HUES6 (cell line): ENCODE results near the gene KCNH1.
"Not testable (repeated sequence)": the region's sequence is repeated elsewhere in the genome, so short reads cannot be mapped to it uniquely, and the experiment has no call there.

Experiments used
- H3K27ac ChIP-seq: 2 replicates; pipeline ENCODE4 v1.7.0; 2013; ENCODE audit warnings: low read depth, mild to moderate bottlenecking, low read length, inconsistent platforms
- H3K27me3 ChIP-seq: 2 replicates; pipeline ENCODE4 v1.6.1; 2013; ENCODE audit warnings: low read length; ENCODE audit not compliant: control insufficient read depth, insufficient read depth
- H3K36me3 ChIP-seq: 2 replicates; pipeline ENCODE4 v1.6.1; 2013; ENCODE audit warnings: low read length; ENCODE audit not compliant: control insufficient read depth, insufficient read depth
- H3K4me1 ChIP-seq: 2 replicates; pipeline ENCODE4 v1.6.1; 2013; ENCODE audit warnings: low read length; ENCODE audit not compliant: control insufficient read depth, insufficient read depth
- H3K4me3 ChIP-seq: 2 replicates; pipeline ENCODE4 v1.5.1; 2013; ENCODE audit warnings: low read depth, low read length
- H3K9ac ChIP-seq: one replicate; pipeline ENCODE4 v1.6.1; 2013; ENCODE audit warnings: mild to moderate bottlenecking, low read length
- H3K9me3 ChIP-seq: 2 replicates; pipeline ENCODE4 v1.6.1; 2013; ENCODE audit warnings: low read depth, low read length; ENCODE audit not compliant: control insufficient read depth, insufficient read depth

KCNH1 gene

GRCh38 chr1:211036381-211037060, 97.4 kb downstream of the KCNH1 start:
- Histone ChIP-seq H3K27me3 (no peaks in the 10 kb centered on the region), H3K36me3 (no peaks in the 10 kb centered on the region), H3K4me1 (no peaks in the 10 kb centered on the region), H3K9ac (no peak overlapping the region), H3K4me3 (no peak overlapping the region), H3K27ac (no peak overlapping the region), H3K9me3 (peaks cover 6% of the 10 kb centered on the region; the same call in 1 of the 2 replicates)

- H3K9ac ChIP-seq, result no peak overlapping the region
- H3K9me3 ChIP-seq, result peaks cover 6% of the 10 kb centered on the region; the same call in 1 of the 2 replicates
- no peaks in the 10 kb centered on the region for H3K27me3 ChIP-seq
- no peaks in the 10 kb centered on the region for H3K36me3 ChIP-seq
- H3K27ac ChIP-seq, result no peak overlapping the region
- no peaks in the 10 kb centered on the region for H3K4me1 ChIP-seq
- H3K4me3 ChIP-seq, result no peak overlapping the region
Observed at GRCh38 chr1:211035821-211036380, 98.0 kb downstream of the KCNH1 start.

GRCh38 chr1:211033921-211034525, 99.9 kb downstream of the KCNH1 start:
- Histone ChIP-seq H3K27ac (no peak overlapping the region), H3K36me3 (no peaks in the 10 kb centered on the region), H3K9ac (no peak overlapping the region), H3K9me3 (peaks cover 2% of the 10 kb centered on the region; the same call in 1 of the 2 replicates), H3K27me3 (no peaks in the 10 kb centered on the region), H3K4me1 (no peaks in the 10 kb centered on the region), H3K4me3 (no peak overlapping the region)

GRCh38 chr1:211024901-211025300, 109.0 kb downstream of the KCNH1 start:
- Histone ChIP-seq H3K9ac (no peak overlapping the region), H3K9me3 (no peaks in the 10 kb centered on the region), H3K27me3 (no peaks in the 10 kb centered on the region), H3K36me3 (no peaks in the 10 kb centered on the region), H3K27ac (no peak overlapping the region), H3K4me1 (no peaks in the 10 kb centered on the region), H3K4me3 (no peak overlapping the region)

GRCh38 chr1:211019266-211019665, 114.7 kb downstream of the KCNH1 start:
- H3K9me3 ChIP-seq, result no peaks in the 10 kb centered on the region
- no peaks in the 10 kb centered on the region for H3K4me1 ChIP-seq
- H3K9ac ChIP-seq, result no peak overlapping the region
- H3K4me3 ChIP-seq, result no peak overlapping the region
- H3K36me3 ChIP-seq, result no peaks in the 10 kb centered on the region
- no peak overlapping the region for H3K27ac ChIP-seq
- no peaks in the 10 kb centered on the region for H3K27me3 ChIP-seq

- Histone ChIP-seq H3K36me3 (no peaks in the 10 kb centered on the region), H3K9me3 (no peaks in the 10 kb centered on the region), H3K4me1 (no peaks in the 10 kb centered on the region), H3K27me3 (no peaks in the 10 kb centered on the region; the same call in 1 of the 2 replicates), H3K27ac (no peak overlapping the region), H3K4me3 (no peak overlapping the region), H3K9ac (no peak overlapping the region)
Observed at GRCh38 chr1:211018690-211019089, 115.3 kb downstream of the KCNH1 start.

GRCh38 chr1:211017075-211017718, 116.8 kb downstream of the KCNH1 start:
- no peaks in the 10 kb centered on the region for H3K4me1 ChIP-seq
- no peak overlapping the region for H3K9ac ChIP-seq
- no peak overlapping the region for H3K27ac ChIP-seq
- no peak overlapping the region for H3K4me3 ChIP-seq
- no peaks in the 10 kb centered on the region for H3K36me3 ChIP-seq
- no peaks in the 10 kb centered on the region for H3K9me3 ChIP-seq
- no peaks in the 10 kb centered on the region; the same call in 1 of the 2 replicates for H3K27me3 ChIP-seq

GRCh38 chr1:211014275-211014674, 119.7 kb downstream of the KCNH1 start:
- no peaks in the 10 kb centered on the region for H3K4me1 ChIP-seq
- no peaks in the 10 kb centered on the region for H3K36me3 ChIP-seq
- H3K27ac ChIP-seq, result no peak overlapping the region
- no peaks in the 10 kb centered on the region for H3K9me3 ChIP-seq
- H3K4me3 ChIP-seq, result no peak overlapping the region
- H3K27me3 ChIP-seq, result no peaks in the 10 kb centered on the region; the same call in 1 of the 2 replicates
- H3K9ac ChIP-seq, result no peak overlapping the region

GRCh38 chr1:211013346-211014240, 120.4 kb downstream of the KCNH1 start:
- H3K36me3 ChIP-seq, result no peaks in the 10 kb centered on the region
- no peak overlapping the region for H3K4me3 ChIP-seq
- no peaks in the 10 kb centered on the region for H3K4me1 ChIP-seq
- H3K27me3 ChIP-seq, result no peaks in the 10 kb centered on the region; the same call in 1 of the 2 replicates
- no peaks in the 10 kb centered on the region for H3K9me3 ChIP-seq
- H3K9ac ChIP-seq, result no peak overlapping the region
- H3K27ac ChIP-seq, result no peak overlapping the region

- not testable (repeated sequence) for H3K9ac ChIP-seq, H3K4me3 ChIP-seq, H3K4me1 ChIP-seq, H3K9me3 ChIP-seq, H3K27ac ChIP-seq, H3K36me3 ChIP-seq, H3K27me3 ChIP-seq
Observed at GRCh38 chr1:211011128-211011527, 122.8 kb downstream of the KCNH1 start.
